ENCODE data around the gene CLDN9.
A peak's percentile ranks its signal among the peaks of the same experiment; 100 is the strongest.

CLDN9 gene

GRCh38 chr16:3023669-3024478 lies 11.2 kb downstream of the CLDN9 start, which contains the start of the genes HCFC1R1 and THOC6:
HCFC1R1 (minus strand) TSS chr16:3023942; CDS start chr16:3023941, 1 bp downstream.
THOC6 (plus strand) TSS chr16:3024035; CDS start chr16:3024327, 292 bp downstream.
- H3K27ac ChIP-seq (ENCODE audit: low read length, poor library complexity, severe bottlenecking), result peak within 1 kb of the TSS; percentile 100
- peak within 1 kb of the TSS; percentile 85 for H3K4me2 ChIP-seq (ENCODE audit: low read length, poor library complexity, severe bottlenecking)
- peak within 1 kb of the TSS in 1 of 2 experiments; percentile 95 for H3K23ac ChIP-seq (ENCODE audit: low read length in 2 of 2)
- WGBS, result under 1% methylated on average over 69 of the region's 69 CpGs
- H3K79me1 ChIP-seq (replicated peaks; ENCODE audit: low read length, poor library complexity, severe bottlenecking), result peaks cover 6% of the 10 kb centered on the region
- H3K18ac ChIP-seq (ENCODE audit: low read depth in 1 of 2, low read length in 2 of 2), result peak within 1 kb of the TSS; percentile 94 to 98
- H2AFZ ChIP-seq (ENCODE audit: low read depth, low read length), result no peak within 1 kb of the TSS
- H4K8ac ChIP-seq (ENCODE audit: low read length), result peak within 1 kb of the TSS; percentile 92
- peak; percentile 98 for DNase-seq
- peak within 1 kb of the TSS; percentile 100 for H3K9ac ChIP-seq (ENCODE audit: low read length)
- H3K14ac ChIP-seq (ENCODE audit: low read length in 2 of 2), result peak within 1 kb of the TSS in 1 of 2 experiments; percentile 89
- peak within 1 kb of the TSS; percentile 96 for H4K91ac ChIP-seq (ENCODE audit: low read length)
- H3K4me3 ChIP-seq (ENCODE audit: insufficient read depth in 1 of 2, low read depth in 1 of 2, low read length in 2 of 2), result peak within 1 kb of the TSS; percentile 57 to 89
- H3K4me1 ChIP-seq (ENCODE audit: control insufficient read depth, insufficient read depth, low read depth, low read length), result peaks cover 29% of the 10 kb centered on the region
- peak within 1 kb of the TSS; percentile 94 to 95 for H2BK12ac ChIP-seq (ENCODE audit: low read length in 2 of 2)
- no peaks in the 10 kb centered on the region for H3K9me3 ChIP-seq (ENCODE audit: control insufficient read depth, low read length)
- peak within 1 kb of the TSS; percentile 87 to 94 for H3K4ac ChIP-seq (ENCODE audit: low read depth in 1 of 2, low read length in 2 of 2)
- H3K27me3 ChIP-seq (ENCODE audit: control insufficient read depth in 1 of 2, insufficient read depth in 1 of 2, low read length in 2 of 2), result peaks cover 0 to 3% of the 10 kb centered on the region in 2 experiments
- H2BK5ac ChIP-seq (ENCODE audit: low read depth, low read length, poor library complexity, severe bottlenecking), result peak within 1 kb of the TSS; percentile 100
- peaks cover 24 to 50% of the 10 kb centered on the region in 2 experiments for H3K36me3 ChIP-seq (ENCODE audit: control insufficient read depth in 1 of 2, insufficient read depth in 2 of 2, low read depth in 1 of 2, low read length in 2 of 2)
- H2AK5ac ChIP-seq (ENCODE audit: low read length, severe bottlenecking), result peak within 1 kb of the TSS; percentile 99
- peak within 1 kb of the TSS; percentile 99 for H2BK15ac ChIP-seq (ENCODE audit: low read depth, poor library complexity, severe bottlenecking)
- peak within 1 kb of the TSS; percentile 80 for H2BK120ac ChIP-seq (ENCODE audit: low read depth, low read length)

GRCh38 chr16:3025032-3026002 lies 12.6 kb downstream of the CLDN9 start:
- Histone ChIP-seq H3K23ac (ENCODE audit: low read length in 2 of 2) (no peak overlapping the region), H3K36me3 (ENCODE audit: control insufficient read depth in 1 of 2, insufficient read depth in 2 of 2, low read depth in 1 of 2, low read length in 2 of 2) (peaks cover 24 to 58% of the 10 kb centered on the region in 2 experiments), H3K9ac (ENCODE audit: low read length) (no peak overlapping the region), H4K8ac (ENCODE audit: low read length) (no peak overlapping the region), H3K27me3 (ENCODE audit: control insufficient read depth in 1 of 2, insufficient read depth in 1 of 2, low read length in 2 of 2) (peaks cover 0 to 17% of the 10 kb centered on the region in 2 experiments), H4K91ac (ENCODE audit: low read length) (no peak overlapping the region), H3K4ac (ENCODE audit: low read depth in 1 of 2, low read length in 2 of 2) (no peak overlapping the region), H2BK120ac (ENCODE audit: low read depth, low read length) (no peak overlapping the region), H3K4me2 (ENCODE audit: low read length, poor library complexity, severe bottlenecking) (no peak overlapping the region), H3K18ac (ENCODE audit: low read depth in 1 of 2, low read length in 2 of 2) (no peak overlapping the region), H3K27ac (ENCODE audit: low read length, poor library complexity, severe bottlenecking) (no peak overlapping the region), H3K79me1 (replicated peaks; ENCODE audit: low read length, poor library complexity, severe bottlenecking) (peaks cover 4% of the 10 kb centered on the region), H3K9me3 (ENCODE audit: control insufficient read depth, low read length) (no peaks in the 10 kb centered on the region), H2BK5ac (ENCODE audit: low read depth, low read length, poor library complexity, severe bottlenecking) (no peak overlapping the region), H3K4me3 (ENCODE audit: insufficient read depth in 1 of 2, low read depth in 1 of 2, low read length in 2 of 2) (no peak overlapping the region), H3K4me1 (ENCODE audit: control insufficient read depth, insufficient read depth, low read depth, low read length) (peaks cover 25% of the 10 kb centered on the region), H2AFZ (ENCODE audit: low read depth, low read length) (no peak overlapping the region), H3K14ac (ENCODE audit: low read length in 2 of 2) (no peak overlapping the region), H2BK15ac (ENCODE audit: low read depth, poor library complexity, severe bottlenecking) (no peak overlapping the region), H2AK5ac (ENCODE audit: low read length, severe bottlenecking) (no peak overlapping the region), H2BK12ac (ENCODE audit: low read length in 2 of 2) (no peak overlapping the region)
- DNase-seq, result no peak
- WGBS, result 97% methylated on average over 18 of the region's 18 CpGs

DNA sequence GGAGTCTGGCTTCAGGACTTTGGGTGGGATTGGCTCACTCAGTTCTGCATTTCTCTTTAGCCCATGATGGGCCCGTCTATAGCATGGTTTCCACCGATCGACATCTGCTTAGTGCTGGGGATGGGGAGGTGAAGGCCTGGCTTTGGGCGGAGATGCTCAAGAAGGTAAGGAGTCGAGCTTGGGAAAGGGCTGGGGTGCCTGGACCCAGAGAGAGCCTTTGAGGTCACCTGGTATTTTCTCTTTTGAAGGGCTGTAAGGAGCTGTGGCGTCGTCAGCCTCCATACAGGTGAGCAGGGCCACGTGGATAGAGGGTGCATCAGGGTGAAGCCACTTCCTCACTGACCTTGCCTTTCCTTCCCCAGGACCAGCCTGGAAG lies 13.3 kb downstream of the CLDN9 start:
- H2BK120ac ChIP-seq (ENCODE audit: low read depth, low read length), result no peak overlapping the region
- no peak overlapping the region for H3K4me2 ChIP-seq (ENCODE audit: low read length, poor library complexity, severe bottlenecking)
- no peak overlapping the region for H2BK12ac ChIP-seq (ENCODE audit: low read length in 2 of 2)
- H4K91ac ChIP-seq (ENCODE audit: low read length), result no peak overlapping the region
- no peak overlapping the region for H3K9ac ChIP-seq (ENCODE audit: low read length)
- no peak overlapping the region for H2BK5ac ChIP-seq (ENCODE audit: low read depth, low read length, poor library complexity, severe bottlenecking)
- H3K27ac ChIP-seq (ENCODE audit: low read length, poor library complexity, severe bottlenecking), result no peak overlapping the region
- no peak overlapping the region for H3K4ac ChIP-seq (ENCODE audit: low read depth in 1 of 2, low read length in 2 of 2)
- DNase-seq, result no peak
- WGBS, result 94% methylated on average over 8 of the region's 8 CpGs
- no peaks in the 10 kb centered on the region for H3K9me3 ChIP-seq (ENCODE audit: control insufficient read depth, low read length)
- no peak overlapping the region for H4K8ac ChIP-seq (ENCODE audit: low read length)
- H3K4me3 ChIP-seq (ENCODE audit: insufficient read depth in 1 of 2, low read depth in 1 of 2, low read length in 2 of 2), result no peak overlapping the region
- no peak overlapping the region for H2BK15ac ChIP-seq (ENCODE audit: low read depth, poor library complexity, severe bottlenecking)
- peaks cover 24 to 58% of the 10 kb centered on the region in 2 experiments for H3K36me3 ChIP-seq (ENCODE audit: control insufficient read depth in 1 of 2, insufficient read depth in 2 of 2, low read depth in 1 of 2, low read length in 2 of 2)
- no peak overlapping the region for H3K23ac ChIP-seq (ENCODE audit: low read length in 2 of 2)
- H2AK5ac ChIP-seq (ENCODE audit: low read length, severe bottlenecking), result no peak overlapping the region
- no peak overlapping the region for H3K14ac ChIP-seq (ENCODE audit: low read length in 2 of 2)
- H3K27me3 ChIP-seq (ENCODE audit: control insufficient read depth in 1 of 2, insufficient read depth in 1 of 2, low read length in 2 of 2), result peaks cover 0 to 21% of the 10 kb centered on the region in 2 experiments
- H3K4me1 ChIP-seq (ENCODE audit: control insufficient read depth, insufficient read depth, low read depth, low read length), result peaks cover 25% of the 10 kb centered on the region
- H2AFZ ChIP-seq (ENCODE audit: low read depth, low read length), result no peak overlapping the region
- peaks cover 4% of the 10 kb centered on the region for H3K79me1 ChIP-seq (replicated peaks; ENCODE audit: low read length, poor library complexity, severe bottlenecking)
- H3K18ac ChIP-seq (ENCODE audit: low read depth in 1 of 2, low read length in 2 of 2), result no peak overlapping the region
